Duodenal mucosa (tissue), 2 donors: ENCODE data around the gene MTMR6.

Experiments used
- H3K27ac ChIP-seq: one replicate; pipeline ENCODE4 v1.7.0; 2013; ENCODE audit warnings: low read depth, low read length
- H3K27me3 ChIP-seq, 2 donors: one replicate each; pipeline ENCODE4 v1.7.0; 2013; ENCODE audit warnings: low read length in 2 of 2, control low read depth in 1 of 2; ENCODE audit not compliant: insufficient read depth in 2 of 2, control insufficient read depth in 1 of 2
- H3K36me3 ChIP-seq, 2 donors: one replicate each; pipeline ENCODE4 v1.7.0; 2013; ENCODE audit warnings: low read length in 2 of 2, control low read depth in 1 of 2; ENCODE audit not compliant: insufficient read depth in 2 of 2, control insufficient read depth in 1 of 2
- H3K4me1 ChIP-seq, 2 donors: one replicate each; pipeline ENCODE4 v1.7.0; 2013; ENCODE audit warnings: low read length in 2 of 2, control low read depth in 1 of 2; ENCODE audit not compliant: insufficient read depth in 2 of 2, control insufficient read depth in 1 of 2
- H3K4me3 ChIP-seq, 2 donors: one replicate each; pipeline ENCODE4 v1.7.0; 2013; ENCODE audit warnings: low read length in 2 of 2, low read depth in 1 of 2
- H3K9ac ChIP-seq, 2 donors: one replicate each; pipeline ENCODE4 v1.7.0; 2013; ENCODE audit warnings: low read length in 2 of 2, low read depth in 1 of 2
- H3K9me3 ChIP-seq, 2 donors: one replicate each; pipeline ENCODE4 v1.7.0; 2013; ENCODE audit warnings: low read length in 2 of 2, control low read depth in 1 of 2; ENCODE audit not compliant: control insufficient read depth in 1 of 2

MTMR6 gene

DNA sequence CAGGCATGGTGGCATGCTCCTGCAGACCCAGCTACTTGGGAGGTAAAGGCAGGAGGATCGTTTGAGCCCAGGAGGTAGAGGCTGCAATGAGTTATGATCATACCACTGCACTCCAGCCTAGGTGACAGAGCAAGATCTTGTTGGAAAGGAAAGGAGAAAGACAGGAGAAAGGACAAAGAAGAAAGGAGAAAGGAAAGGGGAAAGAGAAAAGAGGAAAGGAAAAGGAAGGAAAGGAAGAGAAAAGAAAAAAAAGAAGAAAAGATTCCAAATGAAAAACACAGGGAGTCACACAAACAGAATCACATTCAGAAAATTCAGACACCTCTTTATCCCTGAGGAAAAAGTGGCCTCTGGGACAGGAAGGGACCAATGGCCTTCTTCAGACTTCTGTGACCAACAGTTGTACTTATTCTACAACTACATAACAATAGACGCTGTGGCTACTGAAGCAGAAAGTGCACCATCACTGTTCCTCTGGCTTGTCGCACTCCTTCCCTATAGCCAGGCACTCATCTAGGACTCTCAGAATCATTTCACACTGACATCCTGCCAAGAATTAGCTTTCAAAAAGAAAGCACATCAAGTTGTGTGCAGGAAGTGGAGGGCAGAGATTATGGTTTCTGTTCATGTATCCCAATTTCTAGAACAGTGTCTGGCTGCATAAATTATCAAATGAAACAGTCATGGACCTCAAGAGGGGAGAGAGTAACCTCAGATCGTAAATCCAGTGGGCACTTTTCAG, 5.9 kb downstream of the MTMR6 start:
- Histone ChIP-seq H3K9ac (no peak overlapping the region), H3K4me1 (peaks cover 6 to 12% of the 10 kb centered on the region in 2 donors), H3K4me3 (no peak overlapping the region), H3K27me3 (no peaks in the 10 kb centered on the region), H3K27ac (no peak overlapping the region), H3K9me3 (no peaks in the 10 kb centered on the region), H3K36me3 (no peaks in the 10 kb centered on the region)

DNA sequence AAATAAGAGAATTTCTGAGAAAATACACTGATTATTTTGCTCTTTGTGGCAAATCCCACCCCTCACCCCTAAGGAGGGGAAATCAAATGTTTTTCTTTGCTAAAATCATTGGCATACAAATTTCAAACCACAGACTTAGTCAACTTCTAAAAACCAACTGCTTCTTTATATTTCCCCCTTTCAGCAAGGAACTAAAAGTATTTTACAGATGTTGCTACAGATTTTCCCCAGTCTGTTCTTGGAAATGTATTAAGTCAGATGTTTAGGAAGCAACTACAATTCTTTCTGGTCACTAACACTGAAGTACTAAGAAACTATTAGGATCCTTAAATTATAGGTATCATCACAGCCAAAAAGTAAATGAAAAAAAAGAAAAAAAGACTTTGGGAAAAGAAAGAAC, 6.9 kb downstream of the MTMR6 start:
- Histone ChIP-seq H3K27ac (no peak overlapping the region), H3K27me3 (no peaks in the 10 kb centered on the region), H3K4me1 (peaks cover 0 to 5% of the 10 kb centered on the region in 2 donors), H3K36me3 (no peaks in the 10 kb centered on the region), H3K9ac (no peak overlapping the region), H3K9me3 (no peaks in the 10 kb centered on the region), H3K4me3 (no peak overlapping the region)

DNA sequence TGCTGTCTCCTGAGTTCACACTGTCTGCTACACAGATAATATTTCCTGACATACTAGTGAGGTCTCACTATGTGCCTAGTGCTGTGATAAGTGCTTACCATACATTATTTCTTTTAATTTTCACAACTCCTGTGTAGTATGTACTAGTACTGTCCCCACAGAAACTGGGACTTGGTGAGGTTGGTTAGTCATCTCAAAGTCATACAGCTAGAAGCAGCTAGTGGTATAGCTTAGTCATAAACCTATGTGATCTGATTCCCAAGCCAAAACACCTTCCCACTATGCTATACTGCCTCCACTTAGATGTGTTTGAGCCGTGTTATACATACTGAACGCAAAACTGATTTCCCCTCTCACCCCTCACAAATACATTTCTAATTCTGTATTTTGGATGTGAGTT, 10.5 kb downstream of the MTMR6 start:
- H3K36me3 ChIP-seq, result peaks cover 3 to 6% of the 10 kb centered on the region in 2 donors
- H3K9me3 ChIP-seq, result no peaks in the 10 kb centered on the region
- no peak overlapping the region for H3K9ac ChIP-seq
- H3K27ac ChIP-seq, result no peak overlapping the region
- H3K4me1 ChIP-seq, result no peaks in the 10 kb centered on the region
- no peak overlapping the region for H3K4me3 ChIP-seq
- no peaks in the 10 kb centered on the region for H3K27me3 ChIP-seq

DNA sequence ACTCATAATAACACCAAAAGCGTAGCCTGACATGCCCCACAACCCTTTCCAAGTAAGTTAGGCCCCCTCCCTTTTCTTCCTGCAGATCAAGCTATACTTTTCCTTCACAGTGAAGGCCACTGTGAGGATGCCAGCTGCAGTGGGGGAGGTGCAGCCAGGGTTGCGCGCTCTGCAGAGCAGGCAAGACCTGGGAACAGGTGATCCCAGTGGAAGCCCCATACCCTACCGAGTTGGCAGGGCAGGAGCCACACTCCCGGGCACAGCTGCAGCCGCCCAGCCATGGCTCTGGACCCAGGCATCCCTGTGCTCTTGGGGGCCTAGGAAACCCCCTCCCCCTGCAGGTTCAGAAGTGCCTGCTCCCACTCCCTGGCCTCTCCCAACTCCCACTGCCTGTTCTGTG, 18.7 kb downstream of the MTMR6 start:
- Histone ChIP-seq H3K36me3 (peaks cover 16 to 34% of the 10 kb centered on the region in 2 donors), H3K4me3 (no peak overlapping the region), H3K27me3 (no peaks in the 10 kb centered on the region), H3K27ac (no peak overlapping the region), H3K4me1 (no peaks in the 10 kb centered on the region), H3K9ac (no peak overlapping the region), H3K9me3 (no peaks in the 10 kb centered on the region)

DNA sequence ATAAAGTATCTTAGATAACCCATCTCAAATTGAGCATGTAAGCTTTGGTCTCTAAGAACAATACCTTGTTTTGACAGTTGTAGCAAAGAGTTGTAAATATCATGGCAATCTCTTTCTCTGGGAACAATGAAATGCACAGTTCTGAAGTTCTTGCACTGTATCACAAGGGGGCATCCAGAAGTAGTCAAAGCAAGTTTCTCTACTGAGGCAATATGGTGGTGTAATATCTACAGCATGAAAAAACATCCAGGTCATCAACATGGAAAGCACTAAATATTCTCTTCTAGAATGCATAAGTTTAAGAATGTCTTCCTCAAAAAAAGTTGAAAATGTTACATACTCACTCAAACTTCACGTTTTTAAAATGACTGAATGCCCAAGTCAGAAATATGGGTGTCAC, 19.6 kb downstream of the MTMR6 start:
- no peaks in the 10 kb centered on the region for H3K4me1 ChIP-seq
- H3K4me3 ChIP-seq, result no peak overlapping the region
- H3K36me3 ChIP-seq, result peaks cover 21 to 40% of the 10 kb centered on the region in 2 donors
- no peaks in the 10 kb centered on the region for H3K9me3 ChIP-seq
- no peak overlapping the region for H3K27ac ChIP-seq
- no peaks in the 10 kb centered on the region for H3K27me3 ChIP-seq
- no peak overlapping the region for H3K9ac ChIP-seq

DNA sequence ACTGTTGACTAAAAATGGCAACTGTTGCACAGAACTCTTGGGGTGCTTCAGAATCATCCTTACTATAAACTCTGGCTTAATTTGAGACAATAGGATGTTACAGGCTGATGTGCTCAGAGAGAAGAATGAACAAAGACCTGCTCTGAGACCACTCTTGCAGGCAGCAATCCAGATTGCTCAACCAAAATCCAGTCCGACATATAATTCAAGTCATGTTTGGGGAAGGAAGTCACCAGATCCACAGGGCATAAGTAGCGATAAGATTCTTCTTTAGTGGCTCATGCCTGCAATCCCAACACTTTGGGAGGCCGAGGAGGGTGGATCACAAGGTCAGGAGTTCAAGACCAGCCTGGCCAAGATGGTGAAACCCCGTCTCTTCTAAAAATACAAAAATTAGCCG, 20.6 kb downstream of the MTMR6 start:
- Histone ChIP-seq H3K9ac (no peak overlapping the region), H3K4me1 (no peaks in the 10 kb centered on the region), H3K27me3 (no peaks in the 10 kb centered on the region), H3K9me3 (no peaks in the 10 kb centered on the region), H3K4me3 (no peak overlapping the region), H3K27ac (no peak overlapping the region), H3K36me3 (peaks cover 24 to 36% of the 10 kb centered on the region in 2 donors)

DNA sequence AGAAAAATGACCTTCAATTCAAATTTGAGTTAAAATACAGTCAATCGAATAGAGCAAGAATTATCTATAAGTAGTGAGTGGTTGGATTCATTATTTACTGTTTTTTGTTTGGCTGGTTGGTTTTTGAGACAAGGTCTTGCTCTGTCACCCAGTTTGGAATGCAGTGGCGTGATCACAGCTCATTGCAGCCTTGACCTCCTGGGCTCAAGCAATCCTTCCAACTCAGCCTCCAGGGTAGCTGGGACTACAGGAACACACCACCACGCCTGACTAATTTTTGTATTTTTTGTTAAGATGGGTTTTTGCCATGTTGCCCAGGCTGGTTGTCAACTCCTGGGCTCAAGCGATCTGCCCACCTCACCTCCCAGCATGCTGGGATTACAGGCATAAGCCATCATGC, 25.0 kb downstream of the MTMR6 start:
- no peak overlapping the region for H3K27ac ChIP-seq
- H3K9me3 ChIP-seq, result no peaks in the 10 kb centered on the region
- H3K27me3 ChIP-seq, result no peaks in the 10 kb centered on the region
- peaks cover 20 to 39% of the 10 kb centered on the region in 2 donors for H3K36me3 ChIP-seq
- H3K9ac ChIP-seq, result no peak overlapping the region
- no peaks in the 10 kb centered on the region for H3K4me1 ChIP-seq
- no peak overlapping the region for H3K4me3 ChIP-seq

DNA sequence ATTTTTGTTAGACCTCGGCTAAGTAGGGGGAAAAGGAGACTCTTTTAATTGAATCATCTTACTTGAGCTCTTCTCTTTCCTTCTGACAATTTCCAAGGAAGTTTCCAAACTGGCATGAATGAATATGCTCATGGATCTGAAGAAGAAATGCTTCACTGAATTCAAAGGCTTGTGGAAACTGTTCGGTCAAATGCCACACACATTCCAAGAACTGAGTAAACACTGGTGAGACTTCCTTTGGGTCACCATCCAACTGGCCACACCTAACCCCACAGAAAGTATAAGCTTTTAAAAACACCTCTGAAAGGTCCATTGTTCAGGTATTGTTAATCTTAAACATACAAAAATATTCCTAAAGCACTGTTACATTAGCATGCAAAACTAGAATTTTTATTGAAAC, 33.6 kb downstream of the MTMR6 start:
- no peak overlapping the region for H3K4me3 ChIP-seq
- H3K36me3 ChIP-seq, result peaks cover 12 to 44% of the 10 kb centered on the region in 2 donors
- H3K9ac ChIP-seq, result no peak overlapping the region
- H3K9me3 ChIP-seq, result no peaks in the 10 kb centered on the region
- H3K27me3 ChIP-seq, result no peaks in the 10 kb centered on the region
- no peaks in the 10 kb centered on the region for H3K4me1 ChIP-seq
- no peak overlapping the region for H3K27ac ChIP-seq

DNA sequence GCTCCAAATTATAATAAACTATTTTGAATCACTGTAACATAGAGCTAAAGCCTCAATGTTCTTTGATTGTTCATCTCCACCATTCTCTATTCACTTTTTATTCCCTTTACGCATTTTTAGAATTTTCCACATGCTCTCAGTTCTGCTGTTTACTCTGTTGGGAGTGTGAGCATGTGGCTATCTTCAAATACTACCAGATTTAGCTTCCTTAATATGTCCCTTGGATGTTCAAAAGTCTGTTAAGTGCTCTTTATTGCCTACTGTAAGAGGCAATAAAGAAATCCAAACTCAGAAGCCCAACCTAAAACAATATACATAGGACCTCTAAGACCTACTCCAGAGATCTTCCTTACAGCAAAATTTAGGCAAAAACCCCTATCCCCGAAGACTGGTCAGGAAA, 34.5 kb downstream of the MTMR6 start:
- no peaks in the 10 kb centered on the region for H3K27me3 ChIP-seq
- peaks cover 17 to 43% of the 10 kb centered on the region in 2 donors for H3K36me3 ChIP-seq
- no peak overlapping the region for H3K4me3 ChIP-seq
- H3K9me3 ChIP-seq, result no peaks in the 10 kb centered on the region
- no peak overlapping the region for H3K9ac ChIP-seq
- no peak overlapping the region for H3K27ac ChIP-seq
- no peaks in the 10 kb centered on the region for H3K4me1 ChIP-seq

DNA sequence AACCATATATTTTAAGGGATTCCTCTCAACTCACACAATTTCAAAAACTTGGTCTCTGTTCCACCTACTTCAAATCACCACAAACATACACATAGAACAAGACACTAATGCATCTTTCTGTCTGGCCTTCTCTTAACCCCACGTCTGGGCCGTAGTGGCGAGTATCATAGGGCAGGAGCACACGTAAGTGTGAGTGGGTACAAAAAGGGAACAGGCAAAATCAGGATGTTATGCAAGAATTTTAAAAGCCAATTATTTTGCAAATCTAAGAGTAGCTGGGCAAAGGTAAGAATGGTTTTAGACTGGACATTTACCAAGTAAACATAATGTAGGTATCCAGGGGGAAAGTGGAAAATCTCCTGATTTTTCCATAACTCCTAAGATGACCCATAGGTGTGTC, 35.1 kb downstream of the MTMR6 start:
- no peaks in the 10 kb centered on the region for H3K4me1 ChIP-seq
- no peak overlapping the region for H3K9ac ChIP-seq
- no peak overlapping the region for H3K27ac ChIP-seq
- H3K27me3 ChIP-seq, result no peaks in the 10 kb centered on the region
- peaks cover 17 to 38% of the 10 kb centered on the region in 2 donors for H3K36me3 ChIP-seq
- H3K4me3 ChIP-seq, result no peak overlapping the region
- no peaks in the 10 kb centered on the region for H3K9me3 ChIP-seq
